ENCODE results near the gene SLC44A4.

SLC44A4 gene

GRCh38 chr6:31837369-31838113, 41.3 kb downstream of the SLC44A4 start:
- peak overlapping the region; percentile 80 for H3K4me3 ChIP-seq (replicated peaks; ENCODE audit: low read depth, low read length)
- peak; percentile 53 for DNase-seq (ENCODE audit: low read depth)
- TF ChIP-seq CTCF (IDR thresholded peaks at IDR 0.05; ENCODE audit: low read length, missing control alignments) = no peak

GRCh38 chr6:31836474-31837368, 42.1 kb downstream of the SLC44A4 start:
- peak; percentile 6 for TF ChIP-seq CTCF (IDR thresholded peaks at IDR 0.05; ENCODE audit: low read length, missing control alignments)
- peak; percentile 48 for DNase-seq (ENCODE audit: low read depth)

GRCh38 chr6:31836047-31836473, 42.7 kb downstream of the SLC44A4 start:
- no peak for DNase-seq (ENCODE audit: low read depth)
- TF ChIP-seq CTCF (IDR thresholded peaks at IDR 0.05; ENCODE audit: low read length, missing control alignments) = no peak
- peak overlapping the region; percentile 80 for H3K4me3 ChIP-seq (replicated peaks; ENCODE audit: low read depth, low read length)

More at GRCh38 chr6:31836474-31837368, 42.1 kb downstream of the SLC44A4 start:
- H3K4me3 ChIP-seq (replicated peaks; ENCODE audit: low read depth, low read length) = peak overlapping the region; percentile 80

GRCh38 chr6:31834367-31835250, 44.2 kb downstream of the SLC44A4 start:
- DNase-seq (ENCODE audit: low read depth) = peak; percentile 85
- H3K4me3 ChIP-seq (replicated peaks; ENCODE audit: low read depth, low read length) = peak overlapping the region; percentile 80
- no peak for TF ChIP-seq CTCF (IDR thresholded peaks at IDR 0.05; ENCODE audit: low read length, missing control alignments)

GRCh38 chr6:31831350-31832215, 47.2 kb downstream of the SLC44A4 start:
- no peak for TF ChIP-seq CTCF (IDR thresholded peaks at IDR 0.05; ENCODE audit: low read length, missing control alignments)
- H3K4me3 ChIP-seq (replicated peaks; ENCODE audit: low read depth, low read length) = peak overlapping the region; percentile 71
- DNase-seq (ENCODE audit: low read depth) = no peak
